ENCODE data around the gene MBTPS2.
"Not testable (repeated sequence)": the region's sequence is repeated elsewhere in the genome, so short reads cannot be mapped to it uniquely, and the experiment has no call there.

The MBTPS2 gene

DNA sequence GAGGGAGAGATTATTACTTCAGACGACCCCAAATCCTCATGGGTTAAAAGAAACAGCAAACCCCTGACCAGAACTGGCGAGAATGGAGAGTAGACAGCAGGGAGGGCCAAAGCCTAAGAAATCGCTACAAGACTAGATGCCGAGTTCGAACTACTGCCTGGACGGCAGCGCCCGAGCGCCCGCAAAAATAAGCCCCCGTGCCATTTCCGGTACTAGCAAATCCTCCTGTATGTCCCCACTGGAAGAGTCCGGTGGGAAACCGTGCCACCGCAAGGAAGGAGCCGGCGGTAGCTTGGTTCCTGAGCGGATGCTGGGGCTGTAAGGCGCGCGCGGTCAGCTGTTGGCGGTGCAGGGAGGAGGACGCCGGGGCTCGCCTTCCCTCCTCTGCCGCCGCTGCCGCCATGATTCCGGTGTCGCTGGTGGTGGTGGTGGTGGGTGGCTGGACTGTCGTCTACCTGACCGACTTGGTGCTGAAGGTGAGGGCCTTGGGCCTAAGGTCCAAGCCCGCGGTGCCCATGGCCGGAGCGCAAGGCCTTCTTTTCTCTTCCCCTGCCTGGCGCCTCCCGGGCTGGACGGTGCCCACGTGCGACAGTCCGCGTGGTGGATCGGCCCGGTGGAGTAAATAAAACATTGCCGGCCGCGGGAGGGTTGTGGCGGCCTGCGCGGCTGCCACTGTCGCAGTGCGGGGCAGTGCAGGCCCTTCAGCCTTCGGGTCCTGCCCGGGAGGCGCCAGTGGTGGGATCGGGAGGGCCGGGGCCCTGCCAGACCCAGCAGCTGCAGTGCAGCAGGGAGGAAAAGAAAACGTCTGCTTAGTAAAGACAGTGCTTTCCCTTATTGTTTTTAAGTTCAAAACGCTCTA, at the start of gene MBTPS2:
Gene MBTPS2 (plus strand): TSS at position 284 of the 859 bp plus-strand sequence. CDS start 118 bp downstream, at position 402.
- DNase-seq = peak; percentile 87 to 88

DNA sequence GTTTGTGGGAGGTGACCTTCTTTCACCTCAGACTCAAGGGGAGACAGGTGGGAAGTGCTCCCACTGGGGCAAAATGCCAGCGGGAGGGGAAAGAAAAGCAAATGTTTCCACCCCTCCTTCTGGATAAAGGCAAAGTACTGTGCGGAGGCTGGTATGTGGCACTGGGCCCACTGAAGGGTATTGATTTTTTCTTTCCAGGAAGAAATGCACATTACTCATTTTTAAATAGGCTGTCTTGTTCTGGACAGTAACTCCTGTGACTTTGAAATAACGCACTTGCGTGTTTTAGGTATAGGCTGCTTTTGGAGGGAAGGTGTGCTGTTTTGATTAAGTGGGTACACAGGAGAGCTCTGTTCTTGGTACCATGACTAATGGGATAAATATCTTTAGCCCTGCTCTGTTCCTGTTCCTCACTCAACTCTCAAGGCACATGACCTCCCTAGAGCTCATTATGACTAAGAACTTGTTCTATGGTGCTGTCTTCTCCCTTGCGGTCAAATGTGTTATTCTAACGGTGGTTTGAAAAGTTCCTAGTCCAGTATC, 40.7 kb upstream of the MBTPS2 start:
- peak; percentile 32 to 57 for DNase-seq

GRCh38 chrX:21799767-21800166, 39.6 kb upstream of the MBTPS2 start:
- DNase-seq = no peak

- DNase-seq = no peak
Observed at GRCh38 chrX:21800344-21800770, 39.1 kb upstream of the MBTPS2 start.

DNA sequence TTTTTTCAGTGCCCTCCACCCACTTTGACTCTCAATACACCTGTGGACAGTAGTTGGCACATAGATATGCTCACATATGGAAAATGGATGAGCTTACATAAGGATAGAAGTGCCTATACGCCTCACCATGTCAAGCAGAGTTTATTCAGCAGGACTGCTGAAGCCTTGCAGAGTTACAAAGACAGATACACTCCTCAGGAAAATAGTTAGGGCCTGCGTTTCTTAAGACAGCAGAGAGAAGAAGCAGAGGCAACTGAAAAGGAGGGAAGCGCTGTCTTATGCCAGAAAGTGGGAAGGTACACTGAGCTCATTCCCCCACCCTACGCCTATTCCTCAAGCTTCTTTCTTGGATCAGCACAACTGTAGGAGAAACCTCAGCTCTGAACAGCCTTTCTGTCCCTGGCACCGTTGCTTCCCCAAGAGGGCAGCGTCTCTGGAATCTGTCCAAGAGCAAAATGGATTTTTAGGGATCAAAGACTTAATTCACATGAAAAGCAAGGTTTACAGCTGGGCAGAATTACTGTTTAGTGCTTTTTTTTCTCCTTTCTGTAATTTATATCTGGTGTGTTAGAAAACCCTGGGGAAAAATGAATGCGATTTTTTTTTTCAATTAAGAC, 37.3 kb upstream of the MBTPS2 start:
- DNase-seq = no peak

DNA sequence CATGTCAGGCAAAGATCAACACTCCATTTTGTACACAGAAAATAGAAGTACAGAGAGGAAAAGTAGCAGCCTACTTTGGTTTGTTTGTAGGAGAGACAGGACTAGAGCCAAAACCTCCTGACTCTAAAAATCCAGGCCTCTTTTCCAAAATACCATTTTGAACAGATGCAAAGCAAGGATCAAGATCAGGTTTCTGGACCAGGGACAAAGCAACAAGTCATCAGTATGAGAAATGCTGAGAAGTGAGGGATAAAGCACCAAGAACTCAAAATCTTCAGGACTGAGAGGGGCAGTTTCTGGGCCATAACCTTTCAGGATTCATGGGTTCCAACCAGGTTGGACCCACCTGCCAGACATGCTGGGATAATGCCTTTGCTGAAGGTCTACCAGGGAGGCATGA, 36.6 kb upstream of the MBTPS2 start:
- DNase-seq = no peak

- no peak for DNase-seq
Observed at GRCh38 chrX:21806691-21807090, 32.7 kb upstream of the MBTPS2 start.

- no peak for DNase-seq
Observed at GRCh38 chrX:21811832-21812231, 27.6 kb upstream of the MBTPS2 start.

- DNase-seq = no peak
Observed at GRCh38 chrX:21812628-21813027, 26.8 kb upstream of the MBTPS2 start.

- peak in 1 of 2 experiments; percentile 2 for DNase-seq
Observed at GRCh38 chrX:21813612-21814368, 25.6 kb upstream of the MBTPS2 start.

GRCh38 chrX:21816136-21816535, 23.3 kb upstream of the MBTPS2 start:
- DNase-seq = no peak

GRCh38 chrX:21820170-21820569, 19.2 kb upstream of the MBTPS2 start:
- DNase-seq = not testable (repeated sequence)

GRCh38 chrX:21821875-21822274, 17.5 kb upstream of the MBTPS2 start:
- no peak for DNase-seq

GRCh38 chrX:21831496-21831895, 7.9 kb upstream of the MBTPS2 start:
- no peak for DNase-seq

- no peak for DNase-seq
Observed at GRCh38 chrX:21837056-21837455, 2.4 kb upstream of the MBTPS2 start.

DNA sequence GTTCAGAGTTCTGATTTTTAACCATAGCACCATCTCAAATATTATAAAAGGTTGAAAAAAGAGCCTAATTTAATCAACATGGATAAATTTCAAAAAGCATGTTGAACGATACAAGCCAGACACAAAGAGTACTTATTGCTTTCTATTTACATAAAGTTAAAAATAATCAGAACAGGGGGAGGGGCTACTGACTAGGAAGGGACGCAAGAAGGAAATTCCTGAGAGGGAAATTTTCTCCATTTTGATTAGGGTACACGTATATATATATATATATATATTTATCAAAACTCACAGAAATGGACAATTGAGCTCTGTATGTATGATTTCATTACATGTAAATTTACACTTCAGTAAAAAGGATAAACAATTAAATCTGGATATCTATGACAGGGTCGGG, 482 bp upstream of the MBTPS2 start:
- peak in 1 of 2 experiments; percentile 29 for DNase-seq

DNA sequence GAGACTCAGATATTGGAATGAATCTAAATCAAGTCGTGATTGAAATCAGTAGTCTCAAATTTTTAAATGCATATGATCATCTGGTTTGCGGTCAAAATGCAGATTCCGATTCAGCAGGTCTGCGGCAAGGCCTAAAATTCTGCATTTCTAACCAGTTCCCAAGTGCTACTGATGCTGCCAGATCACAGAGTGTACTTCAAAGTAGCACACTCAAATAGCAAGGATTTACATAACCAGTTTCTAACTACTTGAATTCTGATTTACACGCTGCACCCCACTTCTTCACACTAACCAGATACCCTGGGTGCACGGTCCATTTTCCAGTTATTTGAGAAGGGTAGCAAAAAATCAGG, 752 bp downstream of the MBTPS2 start:
- DNase-seq = no peak

DNA sequence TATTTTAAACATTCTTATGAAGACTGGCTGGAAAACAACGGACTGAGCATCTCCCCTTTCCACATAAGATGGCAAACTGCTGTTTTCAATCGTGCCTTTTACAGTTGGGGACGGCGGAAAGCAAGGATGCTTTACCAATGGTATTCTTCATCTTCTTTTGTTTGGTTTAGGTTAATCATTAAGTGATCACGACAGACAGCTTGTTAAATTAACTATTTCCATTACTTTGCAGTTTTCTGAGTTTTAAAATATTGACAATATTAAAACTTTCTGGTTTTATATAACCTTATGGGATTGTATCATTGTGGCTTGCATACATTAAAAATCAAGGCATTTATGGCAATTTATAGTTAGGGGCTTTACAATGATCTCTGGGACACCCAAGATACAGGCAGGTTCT, 3.8 kb downstream of the MBTPS2 start:
- no peak for DNase-seq

GRCh38 chrX:21845096-21845495, 5.7 kb downstream of the MBTPS2 start:
- DNase-seq = no peak

DNA sequence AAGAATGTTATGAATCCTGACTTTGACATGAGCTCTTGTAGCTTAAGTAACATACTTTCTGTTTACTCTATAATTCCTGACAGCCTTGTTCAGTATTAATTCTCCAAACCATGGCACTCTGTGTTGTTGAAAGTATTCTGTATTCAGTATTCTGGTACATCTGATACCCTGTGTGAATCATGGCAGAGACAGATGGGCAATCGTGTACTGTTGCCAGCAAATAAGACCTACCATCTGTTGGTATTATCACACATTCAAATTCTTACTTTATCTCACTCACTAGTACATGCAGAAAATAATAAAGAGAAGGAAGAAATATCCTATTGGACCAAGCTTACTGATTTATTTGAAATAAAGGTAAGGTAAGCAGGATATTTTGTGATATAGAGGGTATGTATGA, 7.9 kb downstream of the MBTPS2 start:
- no peak for DNase-seq

- DNase-seq = no peak
Observed at GRCh38 chrX:21853578-21853977, 14.2 kb downstream of the MBTPS2 start.

GRCh38 chrX:21855937-21856415, 16.6 kb downstream of the MBTPS2 start, which contains the start of gene YY2:
Gene YY2, plus strand, starts transcription at chrX:21855987. Its CDS starts 498 bp downstream, at chrX:21856485.
- no peak for DNase-seq

DNA sequence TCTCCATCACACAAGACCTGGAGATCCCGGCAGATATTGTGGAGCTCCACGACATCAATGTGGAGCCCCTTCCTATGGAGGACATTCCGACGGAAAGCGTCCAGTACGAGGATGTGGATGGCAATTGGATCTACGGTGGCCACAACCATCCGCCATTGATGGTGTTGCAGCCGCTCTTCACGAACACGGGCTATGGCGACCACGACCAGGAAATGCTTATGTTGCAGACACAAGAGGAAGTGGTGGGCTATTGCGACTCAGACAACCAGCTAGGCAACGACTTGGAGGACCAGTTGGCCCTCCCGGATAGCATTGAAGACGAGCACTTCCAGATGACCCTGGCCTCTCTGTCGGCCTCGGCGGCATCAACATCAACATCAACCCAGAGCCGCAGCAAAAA, 17.1 kb downstream of the MBTPS2 start:
- no peak for DNase-seq
